Right lobe of liver (tissue), 4 donors: ENCODE data around the gene WDR45.

Experiments
- POLR2A ChIP-seq: fragments of 450-650 bp; IDR thresholded peaks from one replicate; pipeline ENCODE4 v1.6.1; 2017; ENCODE audit warnings: antibody characterized with exemption, mild to moderate bottlenecking
- TF ChIP-seq, protein P1 (sequence below), 4 donors: fragments of 200-600 bp in 3 of 4; fragments of 450-650 bp in 1 of 4; IDR thresholded peaks; one replicate each; pipeline versions ENCODE4 v1.5.1 to v1.8.0; 2016 to 2022; ENCODE audit warnings: antibody characterized with exemption in 4 of 4, mild to moderate bottlenecking in 2 of 4
- donor health status: DM: no; HTN: no; CAD: no.
- donor health status: DM: no; HTN: no; CAD: no.
- donor health status: DM: no; HTN: yes; CAD: no.

- TF ChIP-seq POLR2A, result no peak
- TF ChIP-seq, protein P1, sequence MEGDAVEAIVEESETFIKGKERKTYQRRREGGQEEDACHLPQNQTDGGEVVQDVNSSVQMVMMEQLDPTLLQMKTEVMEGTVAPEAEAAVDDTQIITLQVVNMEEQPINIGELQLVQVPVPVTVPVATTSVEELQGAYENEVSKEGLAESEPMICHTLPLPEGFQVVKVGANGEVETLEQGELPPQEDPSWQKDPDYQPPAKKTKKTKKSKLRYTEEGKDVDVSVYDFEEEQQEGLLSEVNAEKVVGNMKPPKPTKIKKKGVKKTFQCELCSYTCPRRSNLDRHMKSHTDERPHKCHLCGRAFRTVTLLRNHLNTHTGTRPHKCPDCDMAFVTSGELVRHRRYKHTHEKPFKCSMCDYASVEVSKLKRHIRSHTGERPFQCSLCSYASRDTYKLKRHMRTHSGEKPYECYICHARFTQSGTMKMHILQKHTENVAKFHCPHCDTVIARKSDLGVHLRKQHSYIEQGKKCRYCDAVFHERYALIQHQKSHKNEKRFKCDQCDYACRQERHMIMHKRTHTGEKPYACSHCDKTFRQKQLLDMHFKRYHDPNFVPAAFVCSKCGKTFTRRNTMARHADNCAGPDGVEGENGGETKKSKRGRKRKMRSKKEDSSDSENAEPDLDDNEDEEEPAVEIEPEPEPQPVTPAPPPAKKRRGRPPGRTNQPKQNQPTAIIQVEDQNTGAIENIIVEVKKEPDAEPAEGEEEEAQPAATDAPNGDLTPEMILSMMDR (IDR thresholded peaks at IDR 0.05), result no peak
These were observed 22.5 kb upstream of the WDR45 start for GRCh38 chrX:49102190-49102589.
